GM21576 (cell line): Measurements from ENCODE around the gene GPX3.
A peak's percentile ranks its signal among the peaks of the same experiment; 100 is the strongest.

Experiments
- ATAC-seq: cut with Tn5 transposase; IDR thresholded peaks from one replicate; pipeline ENCODE4 v1.9.1; 2021; ENCODE audit warnings: mild to moderate bottlenecking, moderate library complexity; ENCODE audit not compliant: unreplicated experiment

GPX3 gene, protein sequence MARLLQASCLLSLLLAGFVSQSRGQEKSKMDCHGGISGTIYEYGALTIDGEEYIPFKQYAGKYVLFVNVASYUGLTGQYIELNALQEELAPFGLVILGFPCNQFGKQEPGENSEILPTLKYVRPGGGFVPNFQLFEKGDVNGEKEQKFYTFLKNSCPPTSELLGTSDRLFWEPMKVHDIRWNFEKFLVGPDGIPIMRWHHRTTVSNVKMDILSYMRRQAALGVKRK

DNA sequence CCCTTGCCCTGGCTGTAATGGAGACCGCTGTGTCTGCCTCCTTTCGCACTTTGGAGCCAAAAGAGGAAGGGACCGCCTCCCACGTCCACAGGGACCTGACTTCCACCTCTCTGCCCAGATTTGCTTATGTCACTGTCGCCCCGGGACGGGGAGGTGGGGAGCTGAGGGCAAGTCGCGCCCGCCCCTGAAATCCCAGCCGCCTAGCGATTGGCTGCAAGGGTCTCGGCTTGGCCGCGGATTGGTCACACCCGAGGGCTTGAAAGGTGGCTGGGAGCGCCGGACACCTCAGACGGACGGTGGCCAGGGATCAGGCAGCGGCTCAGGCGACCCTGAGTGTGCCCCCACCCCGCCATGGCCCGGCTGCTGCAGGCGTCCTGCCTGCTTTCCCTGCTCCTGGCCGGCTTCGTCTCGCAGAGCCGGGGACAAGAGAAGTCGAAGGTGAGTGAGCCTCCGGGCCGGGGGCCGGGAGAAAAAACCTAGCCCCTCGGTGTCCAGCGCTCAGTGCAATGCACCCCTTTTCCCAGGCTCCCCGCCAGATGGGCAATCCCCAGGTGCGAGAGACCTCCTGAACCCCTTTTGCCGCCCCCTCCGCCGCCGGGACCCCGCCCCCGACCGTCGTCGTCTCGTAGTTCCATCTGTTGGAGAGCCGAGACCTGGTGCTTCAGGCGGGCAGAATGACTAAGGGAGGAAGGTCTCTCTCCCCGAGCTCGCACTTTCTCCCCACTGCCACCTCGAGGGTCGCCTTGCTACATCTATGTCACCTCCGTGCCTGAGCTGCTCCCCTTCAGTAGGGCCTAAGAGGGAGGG is at the start of gene GPX3:
TSS of gene GPX3 (plus strand) at position 288 of the 807 bp plus-strand sequence. CDS start at position 352, 64 bp downstream.
- peak; percentile 61 for ATAC-seq

DNA sequence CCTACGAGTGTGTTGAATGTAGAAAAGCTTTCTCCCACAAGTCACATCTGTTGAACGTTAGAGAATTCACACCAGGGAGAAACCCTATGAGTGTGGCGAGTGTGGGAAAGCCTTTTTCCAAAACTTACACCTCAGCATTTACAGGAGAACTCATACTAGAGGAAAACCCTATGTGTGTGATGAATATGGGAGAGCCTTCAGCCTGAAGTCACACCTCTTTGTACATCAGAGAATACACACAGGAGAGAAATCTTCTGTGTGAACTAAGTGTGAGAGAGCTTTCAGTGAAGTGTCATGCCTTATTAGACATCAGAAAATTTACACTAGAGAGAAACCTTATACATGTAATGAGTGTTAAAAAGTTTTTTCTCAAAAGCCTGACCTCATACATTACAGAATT is 41.8 kb upstream of the GPX3 start:
- ATAC-seq, result no peak

DNA sequence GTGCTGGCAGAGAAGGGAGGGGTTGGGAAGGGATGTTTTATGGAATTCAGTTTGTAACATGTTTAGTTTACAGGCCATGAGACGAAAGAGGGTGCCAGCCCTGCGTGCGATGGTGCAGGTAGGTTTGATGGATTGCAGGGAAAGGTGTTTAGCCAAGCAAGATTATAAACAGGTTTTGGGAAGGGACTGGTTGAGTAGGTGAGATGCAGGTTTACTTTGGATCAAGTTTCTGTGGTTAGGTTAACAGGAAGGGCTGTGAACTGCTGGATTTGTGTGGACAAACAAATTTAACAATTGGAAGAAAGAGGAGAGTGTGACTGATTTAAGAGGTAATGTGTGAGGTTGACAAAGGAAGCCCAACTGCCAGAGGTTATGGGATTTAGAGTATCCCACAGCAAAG is 32.6 kb upstream of the GPX3 start:
- ATAC-seq, result no peak

DNA sequence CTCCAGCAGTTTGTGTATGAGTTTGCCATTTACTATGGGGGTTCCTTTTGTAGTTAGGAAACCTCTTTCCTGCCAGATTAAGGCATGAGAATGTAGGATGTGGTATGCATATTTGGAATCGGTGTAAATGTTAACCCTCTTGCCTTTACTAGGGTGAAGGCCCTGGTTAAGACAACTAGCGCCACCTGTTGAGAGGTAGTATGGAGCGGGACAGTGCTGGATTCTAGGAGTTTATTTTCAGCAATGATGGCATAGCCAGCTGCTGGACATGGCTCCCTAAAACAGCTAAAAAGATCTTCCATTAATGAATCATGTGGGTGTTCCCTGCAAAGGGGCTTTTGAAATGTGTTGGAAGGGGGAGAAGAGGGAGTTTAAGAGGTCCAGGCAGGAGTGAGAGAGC is 30.7 kb upstream of the GPX3 start:
- ATAC-seq, result no peak

DNA sequence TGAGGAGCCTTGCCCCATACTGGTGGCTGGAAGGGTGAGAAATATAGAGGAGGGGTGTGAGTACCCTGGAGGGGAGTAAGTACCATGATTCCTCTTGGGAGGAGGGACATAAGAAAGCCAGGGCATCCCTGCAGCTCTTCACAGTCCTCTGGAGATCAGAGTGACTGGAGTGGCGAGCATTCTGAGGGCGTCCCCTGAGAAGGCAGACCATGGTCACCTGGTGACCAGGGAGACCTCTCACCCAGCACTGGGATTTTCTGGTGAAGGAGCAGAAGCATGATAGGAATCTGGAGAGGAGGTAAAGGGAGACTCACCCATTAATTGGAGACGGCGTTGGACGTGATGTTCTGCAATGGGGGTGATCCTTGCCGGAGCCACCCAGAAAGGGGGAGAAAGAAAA is 27.7 kb upstream of the GPX3 start:
- ATAC-seq, result no peak

DNA sequence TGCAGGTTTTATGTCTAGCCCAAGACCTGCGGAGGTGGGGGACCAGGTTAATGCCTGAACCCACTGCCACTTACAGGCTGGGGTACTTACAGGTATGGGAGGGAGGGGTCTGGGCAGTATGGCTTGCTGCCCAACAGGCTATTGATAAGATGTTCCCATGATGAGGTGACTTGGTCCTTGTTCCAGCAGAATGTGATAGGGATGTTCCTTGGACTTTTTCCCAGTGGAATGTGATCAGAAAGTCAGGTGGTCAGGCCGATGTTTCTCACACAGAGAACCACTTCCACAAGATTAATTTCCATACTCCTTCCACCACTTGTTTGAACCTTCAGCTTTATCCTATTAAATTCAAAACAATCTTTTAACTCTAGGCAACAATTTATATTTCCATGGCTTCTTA is 27.0 kb upstream of the GPX3 start:
- ATAC-seq, result no peak

DNA sequence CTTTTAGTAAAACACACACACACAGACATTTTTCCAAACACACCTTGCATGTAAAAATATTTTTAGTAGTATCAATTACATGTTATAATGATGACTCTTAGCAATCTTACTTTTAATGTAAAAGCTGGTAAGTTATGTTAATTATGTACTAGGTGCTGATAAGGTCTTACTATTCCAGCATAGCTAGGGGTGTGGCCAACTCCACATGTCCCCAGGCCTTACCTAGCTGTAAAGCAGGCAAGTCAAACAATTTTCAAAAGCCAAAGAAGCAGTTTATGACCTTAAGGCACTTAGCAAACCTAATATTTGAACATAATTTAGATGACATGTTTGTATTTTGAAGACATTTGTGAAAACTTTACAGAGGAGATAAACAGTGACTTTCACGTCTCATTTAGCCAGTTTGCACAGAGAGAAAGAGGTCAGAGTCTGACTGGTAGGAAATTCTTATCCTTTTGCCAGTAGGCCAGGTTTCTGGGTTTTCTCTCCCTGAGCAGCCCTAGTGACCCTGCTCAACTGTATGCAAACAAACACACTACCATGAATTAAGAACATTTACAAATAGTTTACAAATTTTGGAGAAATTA is 26.5 kb upstream of the GPX3 start:
- no peak for ATAC-seq

DNA sequence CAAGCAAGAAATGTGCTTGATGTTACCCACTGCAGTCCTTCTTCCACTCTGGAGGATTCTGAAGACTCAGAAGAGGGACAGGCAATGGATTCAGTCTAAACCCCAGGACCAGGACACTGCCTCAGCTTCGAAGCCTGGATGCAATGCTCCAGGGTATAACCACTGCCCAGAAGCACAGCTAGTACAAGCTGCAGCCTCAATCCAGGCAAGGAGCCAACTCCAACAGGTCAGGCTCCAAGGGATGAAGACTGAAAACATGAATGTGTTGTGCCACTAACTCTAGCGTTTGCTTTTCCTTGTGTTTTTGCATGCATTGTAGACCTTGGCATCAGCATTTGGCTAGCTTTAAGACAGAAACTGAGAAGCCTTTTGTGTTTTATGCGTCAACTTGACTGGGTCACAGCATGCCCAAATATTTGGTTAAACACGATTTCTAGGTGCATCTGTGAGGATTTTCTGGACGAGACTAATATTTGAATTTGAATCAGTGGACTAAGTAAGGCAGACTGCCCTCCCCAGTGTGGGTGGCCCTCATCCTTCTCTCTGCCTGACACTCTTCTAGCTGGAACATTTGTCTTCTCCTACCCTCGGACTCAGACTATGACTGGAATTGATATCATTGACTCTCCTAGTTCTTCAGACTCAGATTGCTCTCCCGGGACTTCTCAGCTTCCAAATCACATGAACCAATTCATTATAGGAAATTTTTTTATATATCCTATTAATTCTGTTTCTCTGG is 20.5 kb upstream of the GPX3 start:
- ATAC-seq, result no peak

DNA sequence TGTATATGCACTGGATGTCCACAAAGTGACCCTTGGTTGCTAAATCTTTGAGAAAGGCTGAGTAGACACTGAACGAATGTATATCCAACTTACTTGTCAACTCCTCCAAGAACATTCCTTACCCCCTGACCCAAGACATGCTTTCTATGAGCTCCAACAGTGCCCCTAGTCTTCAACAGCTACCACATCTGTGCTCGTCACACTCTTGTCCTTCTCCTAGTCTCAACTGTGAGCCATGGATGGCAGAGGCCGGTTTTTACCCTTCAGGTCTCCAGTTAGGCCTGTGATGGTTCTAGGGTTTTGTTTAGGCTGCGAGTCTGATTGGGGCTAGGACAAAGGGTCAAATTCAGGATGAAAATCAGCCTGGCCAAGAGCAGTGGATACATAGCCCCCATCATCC is 19.0 kb upstream of the GPX3 start:
- ATAC-seq, result no peak

DNA sequence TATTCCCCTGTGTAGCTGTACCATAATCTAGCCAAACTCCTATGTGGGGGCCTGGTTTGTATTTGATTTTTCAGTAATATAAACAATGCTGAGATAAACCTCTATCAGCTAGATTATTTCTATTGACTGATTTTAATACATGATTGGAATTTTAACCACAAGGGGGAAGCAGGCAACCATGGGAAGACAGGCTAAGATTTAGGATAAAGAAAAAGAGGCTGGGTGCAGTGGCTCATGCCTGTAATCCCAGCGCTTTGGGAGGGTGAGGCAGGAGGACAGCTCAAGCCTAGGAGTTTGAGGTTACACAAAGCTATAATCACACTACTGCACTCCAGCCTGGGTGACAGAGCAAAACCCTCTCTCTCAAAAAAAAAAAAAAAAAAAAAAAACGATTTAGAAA is 18.1 kb upstream of the GPX3 start:
- no peak for ATAC-seq

DNA sequence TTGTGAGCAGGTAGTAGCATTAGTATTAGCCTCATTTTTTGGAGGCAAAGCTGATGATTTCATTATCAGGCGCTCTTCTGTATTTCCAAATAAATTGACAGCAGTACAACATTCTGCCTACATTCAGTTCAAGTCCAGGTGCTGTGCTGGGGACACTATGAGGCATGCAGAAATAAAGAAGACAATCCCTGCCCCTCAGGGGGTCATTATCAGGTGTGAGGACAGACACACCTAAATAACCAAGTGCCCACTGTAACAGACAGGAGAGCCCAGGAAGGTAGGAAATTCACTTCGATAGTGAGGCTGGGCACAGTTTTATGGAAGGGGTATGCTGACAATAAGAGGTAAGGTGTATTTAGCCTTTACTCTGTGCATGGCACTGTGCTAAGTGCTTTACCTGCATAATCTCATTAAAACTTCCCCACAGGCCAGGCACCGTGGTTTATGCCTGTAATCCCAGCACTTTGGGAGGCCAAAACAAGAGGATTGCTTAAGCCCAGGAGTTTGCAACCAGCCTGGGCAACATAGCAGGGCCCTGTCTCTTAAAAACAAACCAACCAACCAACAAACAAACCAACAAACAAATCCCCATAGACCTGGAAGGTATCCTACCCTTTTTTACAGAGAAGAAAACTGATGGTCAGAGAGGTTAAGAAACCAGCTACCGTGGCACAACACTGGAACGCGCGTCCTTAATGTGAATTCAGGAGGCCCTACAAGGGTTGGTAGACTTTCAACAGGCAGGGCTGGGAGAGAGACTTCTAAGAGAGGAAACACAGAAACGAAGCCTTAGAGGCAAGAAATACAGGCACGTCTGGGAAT is 17.5 kb upstream of the GPX3 start:
- no peak for ATAC-seq

DNA sequence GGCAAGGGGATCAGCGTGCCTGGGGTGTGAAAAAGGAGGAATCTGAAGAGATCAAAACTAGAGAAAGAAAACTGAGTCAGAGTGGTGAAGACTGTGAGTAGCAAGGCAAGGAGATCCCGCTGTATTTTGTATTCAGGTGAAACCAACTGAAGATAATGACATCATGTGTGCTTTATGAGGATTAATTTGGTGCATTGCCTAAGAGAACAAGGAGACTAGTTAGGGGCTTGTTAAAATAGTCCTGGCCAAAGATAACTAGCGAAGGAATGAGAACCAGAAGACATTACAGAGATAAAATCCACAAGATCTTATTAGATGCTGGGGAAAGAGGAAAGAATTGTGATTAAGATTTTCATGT is 16.9 kb upstream of the GPX3 start:
- no peak for ATAC-seq

DNA sequence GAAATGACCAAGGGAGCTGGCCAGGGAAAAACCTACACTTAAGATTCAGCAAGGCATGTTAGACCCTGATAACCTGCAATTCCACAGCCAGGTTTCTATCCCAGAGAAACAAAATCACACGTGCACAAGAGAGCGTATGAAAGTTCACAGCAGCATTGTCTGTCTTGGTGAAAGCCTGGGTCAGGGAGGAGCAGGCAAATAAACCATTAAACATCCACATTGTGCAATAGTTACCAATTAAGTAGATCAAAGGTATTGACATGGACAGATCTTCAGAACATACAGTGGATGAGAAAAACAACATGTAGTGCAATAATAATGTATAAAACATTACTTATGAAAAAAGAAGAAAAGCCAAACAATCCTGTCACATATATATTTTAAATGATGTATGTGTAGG is 15.9 kb upstream of the GPX3 start:
- no peak for ATAC-seq

DNA sequence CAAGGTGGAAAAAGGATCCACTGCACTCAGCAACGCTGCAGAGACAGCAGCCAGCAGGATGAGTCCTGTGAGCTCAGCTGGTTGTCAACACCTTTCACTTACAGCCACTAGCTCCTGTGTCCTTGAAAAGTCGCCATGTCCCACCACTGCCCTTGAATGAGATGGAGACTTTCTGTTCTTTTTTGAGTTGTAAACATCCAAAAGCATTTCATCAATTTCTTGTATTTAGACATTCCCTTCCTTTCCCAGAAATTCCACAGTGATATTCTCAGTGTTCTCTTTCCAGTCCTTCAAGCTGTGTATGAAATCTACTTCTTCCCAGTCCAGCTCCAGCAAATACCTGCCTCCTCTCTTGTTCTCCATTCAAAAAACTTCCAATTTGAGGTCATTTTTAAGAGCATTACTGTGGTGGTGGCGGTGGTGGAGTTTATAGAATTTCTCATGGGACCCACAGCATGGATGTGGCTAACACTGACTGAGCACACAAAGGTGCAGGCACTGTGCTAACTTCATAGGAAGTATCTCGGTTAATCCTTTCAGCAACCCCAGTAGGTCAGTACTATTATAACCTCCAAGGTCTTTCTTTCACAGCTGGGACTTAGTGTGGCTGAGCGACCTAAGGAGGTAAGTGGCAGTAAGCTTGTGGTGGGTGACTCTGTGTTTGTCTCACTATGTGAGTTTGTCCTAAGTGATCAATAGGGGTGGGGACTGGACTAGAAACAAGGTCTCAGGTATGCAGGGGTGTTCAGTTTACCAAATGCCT is 15.0 kb upstream of the GPX3 start:
- ATAC-seq, result no peak

DNA sequence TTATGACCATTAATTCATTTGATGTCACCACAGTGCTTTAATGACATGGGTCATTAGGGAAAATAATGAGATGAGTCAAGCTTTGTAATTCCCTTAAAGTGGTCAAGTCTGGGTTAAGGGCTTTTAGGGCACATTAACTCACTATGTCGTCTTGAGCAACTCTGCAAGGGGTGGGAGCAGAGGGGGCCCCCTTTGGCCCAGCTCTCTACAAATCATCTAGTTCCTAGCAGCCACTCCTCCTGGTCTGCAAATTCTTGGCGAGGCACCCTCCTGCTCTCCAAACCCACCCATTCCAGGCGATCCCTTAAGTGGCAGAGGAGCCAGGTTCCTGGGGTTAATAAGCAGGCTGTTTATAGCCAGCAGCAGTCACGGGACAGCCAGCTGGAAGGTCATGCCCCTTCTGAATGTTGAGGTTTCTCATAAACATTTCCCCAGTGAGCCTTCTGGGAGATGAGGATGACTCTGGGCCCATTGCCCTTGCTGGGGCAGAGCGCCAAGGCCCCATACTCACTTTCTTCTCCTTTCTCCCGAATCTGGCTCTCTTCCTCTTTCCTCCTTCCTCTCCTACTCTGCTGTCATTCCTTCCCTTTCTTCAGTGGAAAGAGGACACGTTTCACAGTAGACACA is 14.3 kb upstream of the GPX3 start:
- no peak for ATAC-seq

DNA sequence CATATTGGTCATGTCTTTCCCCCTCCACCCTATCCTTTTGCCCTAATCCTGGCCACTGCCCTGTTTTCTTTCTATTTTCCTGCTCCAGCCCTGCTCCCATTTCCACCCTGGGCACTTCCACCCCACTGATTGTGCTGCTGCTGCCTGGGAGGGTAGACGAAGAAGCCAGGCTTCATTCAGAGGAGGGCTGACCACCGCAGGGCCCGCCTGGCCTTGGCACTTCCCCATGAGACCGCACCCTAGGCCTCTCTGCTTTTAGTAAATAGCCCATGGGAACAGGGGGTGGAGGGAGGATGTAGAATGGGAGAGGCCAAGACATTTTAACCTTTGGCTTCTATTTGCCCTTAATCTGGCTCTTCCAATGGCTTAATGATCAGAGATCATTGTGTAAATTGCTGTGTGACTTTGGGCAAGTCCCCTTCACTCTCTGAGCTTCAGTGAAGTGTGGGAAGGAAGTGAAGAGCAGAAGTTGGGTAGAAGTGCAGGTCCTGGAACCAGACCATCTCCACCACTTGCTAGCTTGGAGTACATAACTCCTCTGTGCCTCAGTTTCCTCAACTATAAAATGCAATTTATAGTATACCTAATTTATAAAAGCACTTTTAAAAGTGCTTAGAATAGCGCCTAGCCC is 13.6 kb upstream of the GPX3 start:
- no peak for ATAC-seq

DNA sequence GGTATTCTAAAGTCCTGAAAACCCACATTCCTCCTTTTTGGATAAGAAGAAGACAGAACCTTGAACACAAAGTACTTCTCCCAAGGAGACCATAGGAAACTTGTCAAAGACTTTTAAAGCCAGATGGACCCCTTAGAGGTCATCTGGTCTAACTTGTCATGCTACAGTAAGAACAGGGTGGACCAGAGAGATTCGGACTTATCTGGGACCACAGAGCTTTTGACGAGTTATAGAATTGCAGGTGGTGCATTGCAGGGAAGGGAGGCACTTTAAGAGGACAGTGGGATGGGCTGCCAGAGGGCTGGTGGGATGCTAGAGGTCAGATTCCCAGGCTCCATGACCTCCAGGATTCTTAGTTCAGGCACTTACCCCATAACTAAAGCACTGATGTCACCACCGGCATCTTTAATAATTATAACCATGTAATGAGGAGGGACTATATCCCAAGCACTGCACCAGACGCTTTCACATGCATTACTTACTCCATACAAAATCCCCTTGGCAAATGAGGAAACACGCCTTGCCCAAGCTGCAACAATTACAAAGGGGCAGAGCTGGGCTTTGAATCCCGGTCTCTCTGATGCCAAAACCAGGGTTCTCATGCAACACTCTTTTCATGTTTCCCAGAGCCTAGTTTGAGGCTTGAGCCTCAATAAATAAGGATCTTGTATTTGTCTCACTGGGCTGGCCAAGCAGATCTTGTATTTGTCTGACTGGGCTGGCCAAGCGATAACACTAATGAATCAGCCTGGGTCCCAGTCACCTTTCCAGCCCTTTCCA is 12.8 kb upstream of the GPX3 start:
- no peak for ATAC-seq

DNA sequence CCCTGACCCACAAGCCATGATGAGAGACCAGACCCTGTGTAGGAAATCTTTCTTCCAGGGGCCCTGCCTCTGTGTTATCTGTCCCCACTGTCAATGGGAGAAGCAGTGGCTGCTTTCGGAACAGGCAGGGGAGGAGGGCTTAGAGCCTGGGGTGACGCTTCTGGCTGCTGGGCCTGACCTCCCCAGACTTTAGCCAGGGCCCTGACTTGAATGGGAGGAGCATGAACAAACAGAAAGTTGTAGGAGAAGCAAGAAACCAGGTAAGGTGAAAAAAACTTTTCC is 12.2 kb upstream of the GPX3 start:
- no peak for ATAC-seq

DNA sequence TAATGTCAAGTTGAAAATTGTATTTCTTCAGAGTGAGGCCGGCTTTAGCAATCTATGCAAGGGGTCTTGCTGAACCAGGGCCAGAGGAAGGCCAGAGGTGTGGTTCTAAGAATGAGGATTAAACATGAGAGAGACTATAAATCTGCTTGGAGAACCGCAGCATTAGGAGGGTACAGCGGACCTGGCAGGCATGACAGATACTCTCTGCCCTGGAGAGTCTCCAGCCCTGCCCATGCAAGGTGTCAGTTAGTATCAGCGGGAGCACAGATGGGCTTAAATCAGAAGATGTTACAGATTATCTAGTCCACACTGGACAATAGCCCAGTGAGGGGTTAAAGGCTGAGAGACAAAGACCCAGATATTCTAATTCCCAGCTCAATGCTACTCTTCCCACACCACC is 11.5 kb upstream of the GPX3 start:
- no peak for ATAC-seq
